ENCODE results near the gene ZNF292.

DNA sequence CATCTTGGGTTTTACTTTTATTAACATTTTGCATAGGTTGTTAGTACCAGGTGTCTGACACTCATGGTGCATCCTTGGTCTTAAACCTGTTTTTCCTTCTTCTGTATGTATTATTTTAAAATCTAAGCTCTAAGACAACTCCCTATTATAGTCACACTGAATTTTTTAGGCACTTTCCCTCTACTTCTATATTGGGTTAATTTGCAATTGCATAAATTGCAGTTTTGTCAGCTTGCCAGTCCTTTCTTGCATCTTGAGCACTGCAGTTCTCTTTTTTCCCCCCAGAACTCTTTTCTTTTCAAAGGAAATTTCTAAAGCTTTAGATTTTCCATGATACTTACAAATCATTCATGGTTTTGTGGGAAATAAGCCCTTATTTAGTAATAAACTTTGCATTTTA is 70.6 kb downstream of the ZNF292 start:
- no peak for TF ChIP-seq POLR2AphosphoS5 (IDR thresholded peaks at IDR 0.05; ENCODE audit: insufficient read depth, low read depth, low read length)
- TF ChIP-seq CTCF (IDR thresholded peaks at IDR 0.05; ENCODE audit: extremely low read depth in 1 of 2, insufficient read depth in 1 of 2, low read depth in 1 of 2, low read length in 2 of 2), result no peak
- no peak for TF ChIP-seq POLR2A (IDR thresholded peaks at IDR 0.05; ENCODE audit: low read depth, low read length)
- no peak for TF ChIP-seq GATA2 (IDR thresholded peaks at IDR 0.05; ENCODE audit: insufficient read depth, insufficient read length, low read depth, low read length)
- TF ChIP-seq FOS (IDR thresholded peaks at IDR 0.05; ENCODE audit: borderline replicate concordance, insufficient read depth, low read length), result no peak
- no peak for TF ChIP-seq EZH2 (IDR thresholded peaks at IDR 0.05; ENCODE audit: borderline replicate concordance, low read depth, low read length, severe bottlenecking)
- no peak for TF ChIP-seq MYC (IDR thresholded peaks at IDR 0.05; ENCODE audit: low read depth, low read length)
